Measurements from ENCODE around the gene CD1B. TPM values are rescaled to one million over a fixed set of nuclear protein-coding genes. Genes with fewer than 3 reads are reported as not detected.
A peak's percentile ranks its signal among the peaks of the same experiment; 100 is the strongest.

The CD1B gene
- total RNA-seq, 3 donors from 2014 or later (not counting 1 experiment from before 2014, with no cell fraction given), result not detected

DNA sequence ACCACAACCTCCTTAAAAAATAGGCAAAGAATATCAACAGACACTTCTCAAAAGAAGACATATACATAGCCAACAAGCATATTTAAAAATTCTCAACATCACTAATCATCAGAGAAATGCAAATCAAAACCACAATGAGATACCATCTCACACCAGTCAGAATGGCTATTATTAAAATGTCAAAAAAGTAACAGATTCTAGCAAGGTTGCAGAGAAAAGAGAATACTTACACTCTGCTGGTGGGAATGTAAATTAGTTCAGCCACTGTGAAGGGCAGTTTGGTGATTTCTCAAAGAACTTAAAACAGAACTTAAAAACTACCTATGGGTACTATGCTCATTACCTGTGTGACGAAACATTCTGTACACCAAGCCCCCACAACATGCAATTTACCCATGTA lies 20.7 kb downstream of the CD1B start:
- H3K4me3 Mint-ChIP-seq, result no peak overlapping the region
- 50% methylated on average over 1 of the region's 1 CpG for WGBS (ENCODE audit: insufficient coverage)
- H3K36me3 Mint-ChIP-seq, result peaks cover 9% of the 10 kb centered on the region
- Histone ChIP-seq H3K27me3 (ENCODE audit: control insufficient read depth, insufficient read depth, low read length) (no peaks in the 10 kb centered on the region), H3K9me3 (ENCODE audit: control insufficient read depth, insufficient read depth, low read length) (peaks cover 4% of the 10 kb centered on the region), H3K4me1 (ENCODE audit: control insufficient read depth, insufficient read depth, low read length) (no peaks in the 10 kb centered on the region), H3K4me3 (ENCODE audit: low read length) (no peak overlapping the region), H3K27ac (ENCODE audit: low read length) (no peak overlapping the region), H3K36me3 (ENCODE audit: control insufficient read depth, insufficient read depth, low read length) (no peaks in the 10 kb centered on the region)
- H3K9me3 Mint-ChIP-seq, result peaks cover 0 to 6% of the 10 kb centered on the region in 2 donors
- no peaks in the 10 kb centered on the region for H3K4me1 Mint-ChIP-seq
- TF ChIP-seq, protein P1, sequence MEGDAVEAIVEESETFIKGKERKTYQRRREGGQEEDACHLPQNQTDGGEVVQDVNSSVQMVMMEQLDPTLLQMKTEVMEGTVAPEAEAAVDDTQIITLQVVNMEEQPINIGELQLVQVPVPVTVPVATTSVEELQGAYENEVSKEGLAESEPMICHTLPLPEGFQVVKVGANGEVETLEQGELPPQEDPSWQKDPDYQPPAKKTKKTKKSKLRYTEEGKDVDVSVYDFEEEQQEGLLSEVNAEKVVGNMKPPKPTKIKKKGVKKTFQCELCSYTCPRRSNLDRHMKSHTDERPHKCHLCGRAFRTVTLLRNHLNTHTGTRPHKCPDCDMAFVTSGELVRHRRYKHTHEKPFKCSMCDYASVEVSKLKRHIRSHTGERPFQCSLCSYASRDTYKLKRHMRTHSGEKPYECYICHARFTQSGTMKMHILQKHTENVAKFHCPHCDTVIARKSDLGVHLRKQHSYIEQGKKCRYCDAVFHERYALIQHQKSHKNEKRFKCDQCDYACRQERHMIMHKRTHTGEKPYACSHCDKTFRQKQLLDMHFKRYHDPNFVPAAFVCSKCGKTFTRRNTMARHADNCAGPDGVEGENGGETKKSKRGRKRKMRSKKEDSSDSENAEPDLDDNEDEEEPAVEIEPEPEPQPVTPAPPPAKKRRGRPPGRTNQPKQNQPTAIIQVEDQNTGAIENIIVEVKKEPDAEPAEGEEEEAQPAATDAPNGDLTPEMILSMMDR (IDR thresholded peaks at IDR 0.05), result no peak
- no peak for ATAC-seq
- H3K27ac Mint-ChIP-seq, result no peak overlapping the region
- no peak for DNase-seq
- intact Hi-C loops (cut with micrococcal nuclease), result no loop called here
- peaks cover 11 to 38% of the 10 kb centered on the region in 2 donors for H3K27me3 Mint-ChIP-seq (ENCODE audit: low read depth in 2 of 2)

DNA sequence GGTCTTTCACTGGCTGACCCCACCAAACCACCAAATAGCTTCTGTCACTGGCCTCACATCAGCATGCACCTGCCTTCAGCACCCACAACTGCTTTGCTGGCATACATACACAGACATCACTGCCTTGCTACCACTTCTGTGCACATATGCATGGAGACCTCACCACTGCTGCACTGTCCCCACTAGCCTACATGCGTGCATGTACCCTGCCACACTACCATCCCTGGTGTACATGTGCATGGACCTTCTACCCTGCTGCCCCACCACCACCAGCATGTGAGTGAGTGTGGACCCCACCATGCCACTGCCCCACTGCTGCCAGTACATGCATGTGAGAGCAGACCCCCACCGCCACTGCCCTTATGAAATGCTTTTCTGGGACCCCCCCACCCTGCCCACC lies 35.5 kb downstream of the CD1B start:
- peaks cover 3 to 8% of the 10 kb centered on the region in 2 donors for H3K9me3 Mint-ChIP-seq
- no peak overlapping the region for H3K4me3 ChIP-seq (ENCODE audit: low read length)
- no peak overlapping the region for H3K27ac Mint-ChIP-seq

DNA sequence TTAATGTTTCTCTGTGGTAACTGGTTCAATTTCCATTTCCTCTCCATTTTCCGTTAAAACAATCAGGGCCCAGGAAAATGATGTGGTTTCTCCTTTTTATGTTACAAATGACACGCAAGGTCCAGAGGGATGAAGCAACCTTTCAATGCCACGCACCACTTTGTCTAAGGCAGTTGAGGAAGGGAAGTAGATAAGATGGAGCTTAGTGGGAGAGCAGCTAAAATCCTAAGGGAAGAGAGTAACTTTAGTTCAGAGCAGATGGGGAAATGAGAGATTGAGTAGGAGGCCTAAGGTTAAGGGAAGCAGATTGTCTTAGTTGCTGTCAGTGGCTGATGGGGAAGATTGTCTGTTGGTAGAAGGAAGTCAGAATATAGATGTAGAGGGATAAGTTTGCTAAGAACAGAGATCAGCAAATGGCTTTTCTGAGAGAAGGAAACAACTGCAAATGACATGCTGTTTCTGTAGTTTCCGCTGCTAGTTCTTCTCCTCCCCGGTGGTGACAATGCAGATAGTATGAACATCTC lies 40.9 kb downstream of the CD1B start:
- no peak overlapping the region for H3K4me3 Mint-ChIP-seq
- DNase-seq (peak in 1 of 2 donors; percentile 4), ATAC-seq (no peak)
- intact Hi-C loops (cut with micrococcal nuclease), result no loop called here
- Histone ChIP-seq H3K4me3 (ENCODE audit: low read length) (peak overlapping the region; percentile 17), H3K27ac (ENCODE audit: low read length) (no peak overlapping the region), H3K9me3 (ENCODE audit: control insufficient read depth, insufficient read depth, low read length) (no peaks in the 10 kb centered on the region), H3K36me3 (ENCODE audit: control insufficient read depth, insufficient read depth, low read length) (no peaks in the 10 kb centered on the region), H3K4me1 (ENCODE audit: control insufficient read depth, insufficient read depth, low read length) (peaks cover 15% of the 10 kb centered on the region), H3K27me3 (ENCODE audit: control insufficient read depth, insufficient read depth, low read length) (no peaks in the 10 kb centered on the region)
- TF ChIP-seq, protein P1 (IDR thresholded peaks at IDR 0.05), result no peak
- H3K27ac Mint-ChIP-seq, result no peak overlapping the region
- H3K36me3 Mint-ChIP-seq, result no peaks in the 10 kb centered on the region
- H3K9me3 Mint-ChIP-seq, result no peaks in the 10 kb centered on the region
- H3K27me3 Mint-ChIP-seq (ENCODE audit: low read depth in 2 of 2), result peaks cover 2 to 6% of the 10 kb centered on the region in 2 donors
- peaks cover 6 to 13% of the 10 kb centered on the region in 2 donors for H3K4me1 Mint-ChIP-seq
- WGBS (ENCODE audit: insufficient coverage), result 50% methylated on average over 5 of the region's 5 CpGs

More for the DNA sequence above, 35.5 kb downstream of the CD1B start:
- Histone ChIP-seq H3K9me3 (ENCODE audit: control insufficient read depth, insufficient read depth, low read length) (peaks cover 2% of the 10 kb centered on the region), H3K4me1 (ENCODE audit: control insufficient read depth, insufficient read depth, low read length) (peaks cover 2% of the 10 kb centered on the region), H3K27me3 (ENCODE audit: control insufficient read depth, insufficient read depth, low read length) (no peaks in the 10 kb centered on the region), H3K36me3 (ENCODE audit: control insufficient read depth, insufficient read depth, low read length) (no peaks in the 10 kb centered on the region), H3K27ac (ENCODE audit: low read length) (no peak overlapping the region)
- intact Hi-C loops (cut with micrococcal nuclease), result no loop called here
- Mint-ChIP-seq H3K4me1 (no peaks in the 10 kb centered on the region), H3K4me3 (no peak overlapping the region), H3K27me3 (ENCODE audit: low read depth in 2 of 2) (peaks cover 16 to 22% of the 10 kb centered on the region in 2 donors), H3K36me3 (peaks cover 7% of the 10 kb centered on the region)
- 97% methylated on average over 2 of the region's 2 CpGs for WGBS (ENCODE audit: insufficient coverage)
- DNase-seq (no peak), ATAC-seq (no peak)
- TF ChIP-seq, protein P1 (IDR thresholded peaks at IDR 0.05), result no peak

DNA sequence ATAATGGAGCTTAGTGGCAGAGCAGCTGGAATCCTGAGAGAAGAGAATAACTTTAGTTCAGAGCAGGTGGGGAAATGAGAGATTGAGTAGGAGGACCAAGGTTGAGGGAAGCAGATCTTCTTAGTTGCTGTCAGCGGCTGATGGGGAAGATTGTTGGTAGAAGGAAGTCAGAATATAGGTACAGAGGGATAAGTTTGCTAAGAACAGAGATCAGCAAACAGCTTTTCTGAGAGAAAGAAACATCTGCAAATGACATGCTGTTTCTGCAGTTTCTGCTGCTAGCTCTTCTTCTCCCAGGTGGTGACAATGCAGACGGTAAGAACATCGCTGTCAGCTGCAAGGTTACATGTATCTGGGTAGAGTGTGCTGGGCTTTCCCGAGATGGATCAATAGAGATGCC lies 41.5 kb downstream of the CD1B start, which contains the start of gene CD1C:
Gene CD1C (plus strand): TSS at position 113 of the 400 bp plus-strand sequence. CDS start 142 bp downstream, at position 255.
- intact Hi-C loops (cut with micrococcal nuclease), result no loop called here
- H3K36me3 ChIP-seq (ENCODE audit: control insufficient read depth, insufficient read depth, low read length), result no peaks in the 10 kb centered on the region
- 71% methylated on average over 4 of the region's 4 CpGs for WGBS (ENCODE audit: insufficient coverage)
- H3K4me3 Mint-ChIP-seq, result no peak within 1 kb of the TSS
- H3K4me3 ChIP-seq (ENCODE audit: low read length), result peak within 1 kb of the TSS; percentile 17
- peaks cover 2 to 11% of the 10 kb centered on the region in 2 donors for H3K27me3 Mint-ChIP-seq (ENCODE audit: low read depth in 2 of 2)
- H3K36me3 Mint-ChIP-seq, result no peaks in the 10 kb centered on the region
- H3K4me1 ChIP-seq (ENCODE audit: control insufficient read depth, insufficient read depth, low read length), result peaks cover 19% of the 10 kb centered on the region
- ATAC-seq (no peak), DNase-seq (no peak)
- H3K4me1 Mint-ChIP-seq, result peaks cover 10 to 17% of the 10 kb centered on the region in 2 donors
- TF ChIP-seq, protein P1 (IDR thresholded peaks at IDR 0.05), result no peak
- no peak within 1 kb of the TSS for H3K27ac Mint-ChIP-seq
- H3K27ac ChIP-seq (ENCODE audit: low read length), result peak within 1 kb of the TSS; percentile 12
- no peaks in the 10 kb centered on the region for H3K9me3 ChIP-seq (ENCODE audit: control insufficient read depth, insufficient read depth, low read length)
- H3K27me3 ChIP-seq (ENCODE audit: control insufficient read depth, insufficient read depth, low read length), result no peaks in the 10 kb centered on the region
- no peaks in the 10 kb centered on the region for H3K9me3 Mint-ChIP-seq

Data from natural killer cell (primary cell).